ENCODE measurements around the gene REPS2. TPM values are rescaled to one million over a fixed set of nuclear protein-coding genes. Genes with fewer than 3 reads are reported as not detected.

The REPS2 gene
- total and polyA plus RNA-seq, 2 donors from 2014 or later: 19.6 to 36.3 TPM

DNA sequence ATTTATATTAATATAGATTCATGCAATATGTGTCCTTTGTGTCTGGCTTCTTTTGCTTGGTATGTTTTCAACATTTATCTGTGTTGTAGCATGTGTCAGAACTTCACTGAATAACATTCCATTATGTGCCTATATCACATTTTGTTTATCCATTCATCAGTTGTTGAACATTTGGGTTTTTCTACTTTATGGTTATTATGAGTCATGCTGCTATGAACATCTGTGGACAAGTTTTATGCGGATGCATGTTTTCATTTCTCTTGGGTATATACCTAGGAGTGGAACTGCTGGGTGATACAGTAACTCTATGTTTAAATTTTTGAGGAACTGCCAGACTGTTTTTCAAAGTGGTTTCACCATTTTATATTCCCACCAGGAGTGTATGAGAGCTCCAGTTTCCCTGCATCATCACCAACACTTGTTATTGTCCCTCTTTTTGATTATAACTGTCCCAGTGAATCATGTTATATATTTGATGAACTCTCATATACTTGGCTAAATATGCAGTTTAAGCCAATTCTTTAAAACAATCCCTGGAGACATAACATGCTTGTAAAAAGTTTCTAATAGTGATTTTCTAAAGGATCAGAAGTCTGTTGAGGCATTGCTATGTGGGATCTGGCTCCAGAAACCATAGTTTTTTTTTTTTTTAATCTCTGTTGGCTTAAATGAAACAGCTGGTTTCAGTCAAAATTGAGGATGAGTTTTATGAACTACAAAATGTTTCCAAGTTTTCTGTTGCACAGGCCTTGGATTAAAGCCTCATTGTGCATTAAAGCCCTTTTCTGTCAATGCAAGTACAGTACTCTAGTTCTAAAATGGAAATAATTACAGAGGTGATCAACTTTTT lies 21.6 kb upstream of the REPS2 start:
- no peak overlapping the region for H3K9ac ChIP-seq (ENCODE audit: low read length in 3 of 3)
- peaks cover 4% of the 10 kb centered on the region for H3K27me3 ChIP-seq (ENCODE audit: control insufficient read depth, insufficient read depth, low read length)
- intact Hi-C loops (cut with DNase I): no loop called here
- H3K4me1 ChIP-seq (ENCODE audit: control insufficient read depth in 2 of 3, insufficient read depth in 2 of 3, low read depth in 1 of 3, low read length in 3 of 3): no peaks in the 10 kb centered on the region
- FAIRE-seq (no peak), DNase-seq (no peak)
- no peak overlapping the region for H3K4me3 ChIP-seq (ENCODE audit: low read length in 3 of 3)
- TF ChIP-seq, protein P1, sequence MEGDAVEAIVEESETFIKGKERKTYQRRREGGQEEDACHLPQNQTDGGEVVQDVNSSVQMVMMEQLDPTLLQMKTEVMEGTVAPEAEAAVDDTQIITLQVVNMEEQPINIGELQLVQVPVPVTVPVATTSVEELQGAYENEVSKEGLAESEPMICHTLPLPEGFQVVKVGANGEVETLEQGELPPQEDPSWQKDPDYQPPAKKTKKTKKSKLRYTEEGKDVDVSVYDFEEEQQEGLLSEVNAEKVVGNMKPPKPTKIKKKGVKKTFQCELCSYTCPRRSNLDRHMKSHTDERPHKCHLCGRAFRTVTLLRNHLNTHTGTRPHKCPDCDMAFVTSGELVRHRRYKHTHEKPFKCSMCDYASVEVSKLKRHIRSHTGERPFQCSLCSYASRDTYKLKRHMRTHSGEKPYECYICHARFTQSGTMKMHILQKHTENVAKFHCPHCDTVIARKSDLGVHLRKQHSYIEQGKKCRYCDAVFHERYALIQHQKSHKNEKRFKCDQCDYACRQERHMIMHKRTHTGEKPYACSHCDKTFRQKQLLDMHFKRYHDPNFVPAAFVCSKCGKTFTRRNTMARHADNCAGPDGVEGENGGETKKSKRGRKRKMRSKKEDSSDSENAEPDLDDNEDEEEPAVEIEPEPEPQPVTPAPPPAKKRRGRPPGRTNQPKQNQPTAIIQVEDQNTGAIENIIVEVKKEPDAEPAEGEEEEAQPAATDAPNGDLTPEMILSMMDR (IDR thresholded peaks at IDR 0.05; ENCODE audit: borderline replicate concordance, extremely low read depth, insufficient read depth): no peak
- H3K27ac ChIP-seq (ENCODE audit: low read depth in 2 of 2, low read length in 2 of 2): no peak overlapping the region
- no peaks in the 10 kb centered on the region for H3K36me3 ChIP-seq (ENCODE audit: control insufficient read depth in 2 of 3, insufficient read depth in 3 of 3, low read length in 3 of 3)
- no peaks in the 10 kb centered on the region for H3K9me3 ChIP-seq (ENCODE audit: control insufficient read depth in 2 of 3, insufficient read depth in 1 of 3, low read length in 3 of 3)

DNA sequence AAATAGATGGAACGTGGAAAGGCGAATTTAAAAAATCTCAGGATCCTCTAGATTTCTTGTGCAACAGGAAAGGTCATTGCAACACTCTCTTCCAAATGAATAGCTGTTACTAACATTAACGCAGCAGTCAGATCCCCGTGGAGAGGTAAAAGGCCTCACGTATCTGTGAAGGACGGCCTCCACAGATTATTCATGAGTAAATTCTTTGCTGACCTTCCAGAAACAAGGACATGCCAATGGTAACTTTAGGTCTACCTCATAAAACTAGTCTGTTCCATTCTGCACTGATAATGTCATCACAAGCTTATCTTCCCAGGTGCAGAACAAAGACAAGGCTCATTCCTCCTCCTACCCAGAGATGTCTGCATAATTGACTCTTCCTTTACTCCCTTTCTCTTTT lies 16.1 kb upstream of the REPS2 start:
- DNase-seq (no peak), FAIRE-seq (no peak)
- TF ChIP-seq, protein P1 (IDR thresholded peaks at IDR 0.05; ENCODE audit: borderline replicate concordance, extremely low read depth, insufficient read depth): no peak
- intact Hi-C loops (cut with DNase I): no loop called here
- Histone ChIP-seq H3K27me3 (ENCODE audit: control insufficient read depth, insufficient read depth, low read length) (peaks cover 5% of the 10 kb centered on the region), H3K27ac (ENCODE audit: low read depth in 2 of 2, low read length in 2 of 2) (no peak overlapping the region), H3K36me3 (ENCODE audit: control insufficient read depth in 2 of 3, insufficient read depth in 3 of 3, low read length in 3 of 3) (no peaks in the 10 kb centered on the region), H3K9me3 (ENCODE audit: control insufficient read depth in 2 of 3, insufficient read depth in 1 of 3, low read length in 3 of 3) (no peaks in the 10 kb centered on the region), H3K4me3 (ENCODE audit: low read length in 3 of 3) (no peak overlapping the region), H3K9ac (ENCODE audit: low read length in 3 of 3) (no peak overlapping the region), H3K4me1 (ENCODE audit: control insufficient read depth in 2 of 3, insufficient read depth in 2 of 3, low read depth in 1 of 3, low read length in 3 of 3) (no peaks in the 10 kb centered on the region)

DNA sequence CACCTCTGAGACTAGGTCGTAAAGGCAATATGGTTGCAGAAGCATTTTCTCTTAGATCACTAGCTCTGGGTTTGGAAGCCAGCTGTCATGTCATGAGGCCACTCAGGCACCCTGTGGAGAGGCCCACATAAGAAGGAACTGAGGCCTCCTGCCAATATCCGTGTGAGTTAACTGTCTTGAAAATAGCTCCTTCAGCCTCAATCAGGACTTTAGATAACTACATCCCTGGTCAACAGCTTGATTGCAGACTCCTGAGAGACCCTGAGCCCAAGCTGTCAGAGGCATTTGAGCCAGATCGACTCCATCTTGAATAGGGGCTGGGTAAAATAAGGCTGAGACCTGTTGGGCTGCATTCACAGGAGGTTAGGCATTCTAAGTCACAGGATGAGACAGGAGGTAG lies 15.1 kb upstream of the REPS2 start:
- no peaks in the 10 kb centered on the region for H3K4me1 ChIP-seq (ENCODE audit: control insufficient read depth in 2 of 3, insufficient read depth in 2 of 3, low read depth in 1 of 3, low read length in 3 of 3)

More for the DNA sequence above, 15.1 kb upstream of the REPS2 start:
- Histone ChIP-seq H3K4me3 (ENCODE audit: low read length in 3 of 3) (no peak overlapping the region), H3K9ac (ENCODE audit: low read length in 3 of 3) (no peak overlapping the region), H3K27me3 (ENCODE audit: control insufficient read depth, insufficient read depth, low read length) (peaks cover 5% of the 10 kb centered on the region), H3K9me3 (ENCODE audit: control insufficient read depth in 2 of 3, insufficient read depth in 1 of 3, low read length in 3 of 3) (no peaks in the 10 kb centered on the region), H3K27ac (ENCODE audit: low read depth in 2 of 2, low read length in 2 of 2) (no peak overlapping the region), H3K36me3 (ENCODE audit: control insufficient read depth in 2 of 3, insufficient read depth in 3 of 3, low read length in 3 of 3) (no peaks in the 10 kb centered on the region)
- no peak for DNase-seq
- no peak for FAIRE-seq
- intact Hi-C loops (cut with DNase I): no loop called here
- TF ChIP-seq, protein P1 (IDR thresholded peaks at IDR 0.05; ENCODE audit: borderline replicate concordance, extremely low read depth, insufficient read depth): no peak
